Ramos (cell line): ENCODE measurements around the gene RAI1.

Experiments
- in situ Hi-C: fragments of 300-500 bp; cut with MboI; formaldehyde crosslinking; loops from one replicate; pipeline ENCODE4 v1.14.3; 2022; ENCODE audit warnings: low sequenced_read_pairs; ENCODE audit not compliant: unreplicated experiment

Gene RAI1

DNA sequence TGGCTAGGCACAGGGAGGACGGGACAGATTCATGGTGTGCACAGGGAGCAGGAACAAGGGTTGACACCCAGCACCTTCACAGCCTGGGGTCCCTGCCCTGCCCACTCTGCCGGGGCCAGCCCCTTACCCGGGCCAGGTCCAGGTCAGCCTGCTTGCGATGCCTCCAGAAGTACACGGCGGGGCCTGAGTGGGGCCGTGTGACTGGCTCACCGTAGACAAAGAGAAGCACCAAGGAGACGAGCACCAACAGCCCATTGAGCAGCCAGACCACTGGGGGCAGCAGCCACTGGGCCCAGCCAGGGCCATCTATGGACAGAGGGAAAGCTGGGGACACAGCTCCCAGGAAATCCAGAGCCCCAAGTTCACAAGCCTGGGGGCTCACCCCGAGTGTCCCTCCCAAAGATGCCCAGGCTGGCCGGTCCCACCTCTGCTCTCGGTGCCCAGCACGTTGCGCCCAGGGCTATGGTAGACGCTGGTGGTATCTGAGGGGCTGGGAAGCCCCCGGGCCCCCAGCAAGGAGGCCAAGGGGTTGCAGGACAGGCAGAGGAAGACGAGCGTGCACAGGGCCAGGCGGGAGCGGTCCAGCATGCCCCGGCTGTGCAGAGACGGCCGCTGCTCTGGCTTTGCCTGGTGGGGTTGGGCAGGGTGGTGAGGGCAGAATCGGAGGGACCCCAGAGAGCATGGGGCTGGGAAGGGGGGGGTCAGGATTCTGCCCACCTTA is 135.7 kb downstream of the RAI1 start:
- in situ Hi-C loops: no loop called here

DNA sequence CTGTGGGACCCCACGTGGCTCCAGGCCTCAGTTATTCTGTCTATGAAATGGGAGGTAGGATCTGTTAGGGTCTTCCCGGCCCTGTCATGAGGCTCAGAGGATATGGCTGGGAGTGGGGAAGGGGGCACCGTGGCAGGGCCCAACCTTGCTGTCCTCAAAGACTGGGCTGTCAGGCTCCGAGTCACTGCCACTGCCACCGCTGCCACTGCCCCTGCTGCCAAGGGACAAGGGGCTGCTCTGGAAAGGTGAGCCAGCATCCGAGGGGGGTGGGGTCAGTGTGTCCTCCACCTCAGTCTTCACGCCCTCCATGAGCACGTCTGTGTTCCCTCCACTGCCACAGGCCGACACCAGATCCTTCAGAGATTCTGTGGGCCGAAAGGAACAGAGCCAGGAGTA is 136.3 kb downstream of the RAI1 start:
- in situ Hi-C loops: no loop called here

DNA sequence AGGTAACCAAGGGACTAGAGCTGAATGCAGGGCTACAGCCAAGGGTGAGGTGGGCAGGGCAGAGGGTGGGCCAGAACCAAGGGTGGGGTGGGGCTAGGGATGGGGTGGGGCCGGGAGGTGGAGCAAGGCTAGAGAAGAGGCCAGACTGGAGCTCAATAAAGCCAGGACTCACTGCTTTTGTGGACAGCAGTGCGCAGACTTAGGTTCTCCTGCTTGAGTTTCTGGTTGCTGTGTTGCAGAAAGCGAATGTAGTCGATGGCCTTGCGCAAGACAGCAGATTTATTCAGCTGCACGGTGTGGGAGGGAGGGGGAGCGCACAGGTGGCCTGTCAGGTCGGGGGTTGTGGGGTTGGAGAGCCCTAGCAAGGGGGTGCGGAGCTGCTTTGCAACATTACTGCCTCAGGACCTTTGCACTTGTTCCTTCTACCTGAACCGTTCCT is 136.8 kb downstream of the RAI1 start:
- in situ Hi-C loops: no loop called here

GRCh38 chr17:17819111-17819510 is 137.9 kb downstream of the RAI1 start:
- in situ Hi-C loops: no loop called here

DNA sequence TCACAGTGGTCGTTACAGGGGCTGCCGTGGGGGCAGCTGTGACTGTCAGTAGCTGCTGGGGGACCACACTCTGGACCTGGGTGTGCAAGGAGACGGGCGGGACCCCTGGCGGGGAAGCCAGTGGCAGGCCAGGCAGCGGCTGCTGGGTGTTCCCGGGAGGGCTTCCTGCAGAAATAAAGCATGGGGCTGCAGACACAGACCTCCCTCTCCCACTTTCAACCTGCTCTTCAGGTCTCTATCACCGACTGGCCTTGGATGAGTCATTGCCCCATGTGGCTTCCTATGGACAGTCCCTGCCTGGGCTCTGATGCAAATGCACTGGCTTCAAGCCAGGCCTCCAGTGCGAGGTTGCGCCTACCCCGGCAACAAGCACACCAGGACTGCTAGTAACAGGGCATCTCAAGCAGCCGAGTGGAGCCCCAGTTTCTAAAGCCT is 138.3 kb downstream of the RAI1 start:
- in situ Hi-C loops: no loop called here

GRCh38 chr17:17820046-17820445 is 138.8 kb downstream of the RAI1 start:
- in situ Hi-C loops: no loop called here

DNA sequence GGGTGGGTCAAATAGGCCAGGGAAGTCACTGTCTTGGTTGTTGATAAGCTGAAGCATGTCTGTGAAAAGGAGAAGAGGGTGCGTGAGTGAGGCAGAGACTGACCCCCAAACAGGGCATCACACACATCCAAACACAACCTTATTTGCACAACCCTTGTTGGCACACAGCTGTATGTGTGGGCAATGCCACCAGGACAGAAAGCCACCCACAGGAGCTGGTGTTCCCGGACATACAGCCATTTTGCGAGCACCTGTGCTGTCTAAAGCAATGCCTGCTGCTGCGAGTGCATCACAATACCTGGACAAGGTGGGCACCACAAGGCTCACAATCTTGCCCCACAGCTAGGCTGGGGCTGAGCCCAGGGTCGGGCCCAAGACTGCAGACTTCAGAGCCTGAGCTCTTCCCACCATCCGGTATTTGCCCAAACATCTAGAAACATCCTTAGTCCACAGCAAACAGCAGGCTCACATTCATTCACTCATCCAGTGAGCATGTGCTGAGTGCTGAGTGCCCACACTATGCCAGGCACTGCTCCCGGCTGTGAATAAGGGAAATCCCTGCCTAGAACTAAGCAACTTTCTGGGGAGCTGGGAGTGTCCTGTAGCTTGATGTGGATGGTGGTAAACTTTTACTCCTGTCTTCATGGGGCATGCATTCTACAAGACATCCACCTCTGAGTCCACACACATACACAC is 139.4 kb downstream of the RAI1 start:
- in situ Hi-C loops: no loop called here

DNA sequence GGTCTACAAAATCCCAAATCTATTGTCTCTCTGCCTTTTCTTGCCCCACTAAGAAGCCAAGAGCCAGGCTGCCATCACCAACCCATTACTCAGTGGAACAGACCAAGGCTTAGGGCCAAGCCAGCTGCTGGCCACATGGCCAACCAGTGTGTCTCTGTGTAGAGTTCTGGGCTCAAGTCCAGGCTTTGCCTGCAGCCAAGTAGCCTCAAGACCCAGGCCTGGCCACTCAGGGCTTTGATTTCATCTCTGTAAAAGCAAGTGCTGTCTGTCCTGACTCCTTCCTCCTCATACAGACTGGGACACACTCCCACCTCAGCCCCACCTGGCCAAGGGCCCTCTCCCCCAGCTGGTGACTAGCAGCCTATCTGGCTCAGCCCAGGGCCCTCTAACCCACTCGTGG is 140.9 kb downstream of the RAI1 start:
- in situ Hi-C loops: no loop called here

- in situ Hi-C loops: no loop called here
Observed at GRCh38 chr17:17822616-17823015, 141.4 kb downstream of the RAI1 start.

DNA sequence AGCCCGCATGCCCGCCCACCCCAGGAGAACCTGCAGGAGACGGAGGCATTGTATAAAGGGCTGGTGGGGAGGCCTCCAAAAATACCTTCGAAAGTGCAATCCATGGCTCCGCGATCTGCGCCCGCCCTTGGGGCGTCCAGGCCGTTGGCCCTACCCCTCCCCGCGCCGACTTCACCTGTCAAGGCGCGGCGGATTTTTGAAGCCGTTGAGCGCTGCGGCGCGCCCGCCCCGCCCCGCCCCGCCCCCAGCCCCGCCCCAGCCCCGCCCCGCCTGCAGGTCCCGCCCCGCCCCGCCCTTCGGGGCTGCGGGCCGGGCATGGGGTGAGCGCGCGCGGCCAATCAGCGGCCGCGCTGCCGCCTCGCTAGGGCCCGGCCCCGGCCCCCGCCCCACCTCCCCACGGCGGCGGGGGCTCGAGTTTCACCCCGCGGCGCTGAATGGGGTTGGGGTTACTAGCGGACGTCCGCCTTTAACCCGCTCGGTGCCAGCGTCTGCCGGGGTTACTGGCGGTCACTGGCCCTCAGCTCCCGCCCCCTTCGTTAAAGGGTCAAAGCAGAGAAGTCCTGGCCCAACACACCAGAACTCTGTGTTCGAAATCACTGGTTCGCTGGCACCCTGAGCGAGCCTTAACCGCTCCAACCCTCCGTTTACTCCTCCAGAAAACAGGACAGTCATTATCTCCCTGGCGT is 142.3 kb downstream of the RAI1 start:
- in situ Hi-C loops: no loop called here

- in situ Hi-C loops: no loop called here
Observed at GRCh38 chr17:17824119-17824782, 143.0 kb downstream of the RAI1 start.

- in situ Hi-C loops: no loop called here
Observed at GRCh38 chr17:17824783-17825614, 143.7 kb downstream of the RAI1 start.

GRCh38 chr17:17826342-17826713 is 145.1 kb downstream of the RAI1 start:
- in situ Hi-C loops: no loop called here

GRCh38 chr17:17826942-17827785 is 145.9 kb downstream of the RAI1 start:
- in situ Hi-C loops: no loop called here

- in situ Hi-C loops: no loop called here
Observed at GRCh38 chr17:17827826-17828621, 146.8 kb downstream of the RAI1 start.

- in situ Hi-C loops: no loop called here
Observed at GRCh38 chr17:17830269-17830567, 149.0 kb downstream of the RAI1 start.

DNA sequence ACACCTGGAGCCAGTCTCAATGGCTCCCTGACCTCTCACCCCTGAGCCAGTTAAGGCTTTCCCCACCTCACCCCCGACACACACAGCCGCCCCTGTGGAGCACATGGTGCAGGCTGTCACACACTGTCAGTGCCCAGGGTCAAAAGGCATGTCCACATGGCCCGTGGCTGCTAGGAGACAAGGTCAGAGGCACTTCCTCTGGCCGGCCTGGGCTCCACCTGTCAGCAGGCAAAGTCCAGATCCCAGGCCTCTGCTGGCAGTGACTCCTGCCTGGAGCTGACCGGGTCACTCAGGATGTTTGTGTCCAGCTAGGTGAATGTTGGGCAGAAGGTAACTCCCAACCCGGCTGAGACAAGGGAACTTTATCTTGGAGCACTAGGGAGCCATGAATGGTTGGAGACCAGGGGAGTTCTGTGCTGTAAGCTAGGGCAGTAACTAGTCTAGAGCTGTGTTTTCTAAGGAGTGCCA is 149.5 kb downstream of the RAI1 start:
- in situ Hi-C loops: no loop called here
